ENCODE measurements around the gene METAP1D.

- no peak for TF ChIP-seq CTCF (IDR thresholded peaks at IDR 0.05; ENCODE audit: low read depth, low read length, missing input control)
- no peak for TF ChIP-seq JUND (IDR thresholded peaks at IDR 0.05)
- no peak for TF ChIP-seq YY1 (IDR thresholded peaks at IDR 0.05)
- no peak for TF ChIP-seq RXRA (IDR thresholded peaks at IDR 0.05)
- TF ChIP-seq EGR1 (IDR thresholded peaks at IDR 0.05; ENCODE audit: low read depth in 2 of 2), result no peak
- no peak for TF ChIP-seq GABPA (IDR thresholded peaks at IDR 0.05 in 1 of 2, conservative IDR thresholded peaks at IDR 0.05 in 1 of 2)
- no peak for TF ChIP-seq ATF3 (IDR thresholded peaks at IDR 0.05)
- TF ChIP-seq MAX (IDR thresholded peaks at IDR 0.05), result no peak
- no peak for TF ChIP-seq ZBTB33 (IDR thresholded peaks at IDR 0.05)
- TF ChIP-seq TAF1 (conservative IDR thresholded peaks at IDR 0.05), result no peak
- TF ChIP-seq REST (IDR thresholded peaks at IDR 0.05), result no peak
- TF ChIP-seq SP1 (IDR thresholded peaks at IDR 0.05), result no peak
Measured at GRCh38 chr2:172085460-172086159, 85.9 kb downstream of the METAP1D start, which contains the start of gene DLX1.

Data from liver (tissue), 3 donors.